Heart left ventricle (tissue), 13 donors: ENCODE measurements around the gene MRPL12.

Experiments
- CTCF ChIP-seq, 12 donors: fragments of 200-600 bp; sonication (generic) in 4 of 12; IDR thresholded peaks; one replicate each; pipeline versions ENCODE4 v1.5.0 to v1.8.0; 2018 to 2022; ENCODE audit warnings: antibody characterized with exemption in 12 of 12, mild to moderate bottlenecking in 5 of 12
- POLR2A ChIP-seq, 2 donors: fragments of 450-650 bp; IDR thresholded peaks; one replicate each; pipeline ENCODE4 v1.6.1; 2017; ENCODE audit warnings: antibody characterized with exemption in 2 of 2, mild to moderate bottlenecking in 2 of 2, moderate library complexity in 2 of 2
- donor health status: ischemic (EF 13 %, LVEDD 7.1; RV severe dilation, severe dysfunction).
- donor health status: DM: no; HTN: yes; CAD: no.
- donor health status: DM: no; HTN: no; CAD: no.
- donor health status: ischemic (EF 25% LVEDD 6.9; RV normal size, moderate dysfunction).
- donor health status: ischemic (EF 25% LVEDD 5.7; RV mildly dilated, moderate dysfunction).
- donor health status: ischemic (EF 35%, LVEDD 5.7; RV mildly dilated, moderate dysfunction).
- donor health status: nonischemic (EF 11% LVEDD 7.7; RV severe dilation, severe dysfunction).
- donor health status: DM: yes; HTN: yes; CAD: no.
- donor health status: PGD.
- donor health status: ischemic (EF 29% LVEDD 5.4; RV normal size, mild dysfunction).
- donor health status: nonischemic (EF 23%, LVEDD 6.1; RV moderate dilation, normal function).

- TF ChIP-seq CTCF (IDR thresholded peaks at IDR 0.05), result no peak
- TF ChIP-seq POLR2A (IDR thresholded peaks at IDR 0.05), result no peak
Measured at GRCh38 chr17:81676906-81677305, 26.3 kb upstream of the MRPL12 start.
